HG03196 (cell line): ENCODE results near the gene IL16.

Source experiments
- ATAC-seq: cut with Tn5 transposase; IDR thresholded peaks from one replicate; pipeline ENCODE4 v1.9.1; 2021; ENCODE audit not compliant: unreplicated experiment

Gene IL16

DNA sequence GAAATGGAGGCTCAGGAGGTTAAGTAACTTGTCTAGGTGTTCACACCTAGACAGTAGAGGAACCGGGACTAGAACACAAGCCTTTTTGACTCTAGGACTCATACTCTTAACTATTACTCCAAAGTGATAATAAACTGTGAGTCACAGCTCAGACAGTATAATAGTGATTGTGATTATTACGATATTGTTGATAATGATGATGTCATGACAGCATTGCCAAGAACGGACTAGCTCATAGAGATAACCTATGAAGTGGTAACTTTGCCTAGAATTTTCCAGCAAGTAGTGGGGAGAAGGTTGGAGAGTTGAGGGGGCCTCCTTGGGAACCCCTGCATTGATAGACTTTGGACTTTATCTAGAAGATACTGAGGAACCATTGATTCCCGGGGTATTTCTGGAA is 93.2 kb downstream of the IL16 start:
- ATAC-seq, result no peak

- ATAC-seq, result no peak
Observed at GRCh38 chr15:81291916-81292522, 95.3 kb downstream of the IL16 start.

- ATAC-seq, result peak; percentile 33
Observed at GRCh38 chr15:81292523-81293001, 95.9 kb downstream of the IL16 start.

DNA sequence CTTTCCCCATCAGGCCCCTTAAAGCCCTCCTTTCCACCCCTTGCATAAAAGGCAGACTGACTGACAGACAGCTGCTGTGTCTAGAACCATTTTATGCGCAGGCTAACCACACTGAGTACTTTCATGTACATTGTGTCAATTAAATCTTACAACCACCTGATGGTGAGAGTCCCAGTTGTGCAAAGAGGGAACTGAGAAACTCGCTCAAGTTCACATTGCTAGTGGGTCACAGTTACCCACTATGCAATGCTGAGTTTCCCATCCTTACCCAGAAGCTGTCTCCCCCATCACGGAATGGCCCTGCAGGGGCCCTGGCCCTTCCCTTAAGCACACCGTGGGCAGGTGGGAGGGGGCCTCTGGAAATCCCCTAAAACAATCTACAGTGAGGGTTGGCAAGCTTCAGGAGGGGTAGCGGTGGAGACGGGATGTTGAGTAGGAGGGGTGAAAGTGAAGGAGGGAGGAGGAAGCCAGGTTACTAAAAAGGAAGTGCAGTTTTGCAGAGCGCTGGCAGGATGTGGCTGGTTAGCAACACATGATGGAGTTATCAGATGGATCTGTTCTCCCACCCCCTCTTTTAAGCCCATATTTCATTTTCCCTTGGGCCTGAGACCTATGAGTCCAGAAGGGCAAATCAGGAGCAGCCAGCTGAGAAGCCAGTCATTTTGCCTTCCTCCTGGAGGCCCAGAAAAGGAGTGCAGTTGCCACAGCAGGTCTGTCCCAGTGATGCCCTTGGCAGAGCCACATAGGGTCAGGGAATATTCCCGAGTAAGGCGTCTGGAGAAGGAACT is 97.2 kb downstream of the IL16 start:
- ATAC-seq, result peak; percentile 64

DNA sequence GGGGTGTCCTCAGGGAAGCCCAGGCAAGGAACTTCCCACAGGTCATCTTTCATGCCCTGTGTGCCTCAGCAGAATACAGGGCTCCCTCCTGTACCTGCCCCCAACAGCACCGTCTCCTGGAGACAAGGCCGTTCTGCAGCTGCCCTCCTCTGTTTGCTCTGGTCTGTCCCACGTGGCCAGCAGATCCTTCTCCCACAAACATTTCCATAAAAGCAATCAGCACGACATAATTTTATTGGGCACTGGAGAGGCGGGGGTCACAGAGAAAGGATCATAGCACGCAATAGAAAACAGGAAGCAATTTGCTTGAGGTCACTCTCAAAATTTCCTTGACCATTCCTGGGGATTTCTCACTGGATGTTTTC is 97.8 kb downstream of the IL16 start:
- peak; percentile 3 for ATAC-seq

DNA sequence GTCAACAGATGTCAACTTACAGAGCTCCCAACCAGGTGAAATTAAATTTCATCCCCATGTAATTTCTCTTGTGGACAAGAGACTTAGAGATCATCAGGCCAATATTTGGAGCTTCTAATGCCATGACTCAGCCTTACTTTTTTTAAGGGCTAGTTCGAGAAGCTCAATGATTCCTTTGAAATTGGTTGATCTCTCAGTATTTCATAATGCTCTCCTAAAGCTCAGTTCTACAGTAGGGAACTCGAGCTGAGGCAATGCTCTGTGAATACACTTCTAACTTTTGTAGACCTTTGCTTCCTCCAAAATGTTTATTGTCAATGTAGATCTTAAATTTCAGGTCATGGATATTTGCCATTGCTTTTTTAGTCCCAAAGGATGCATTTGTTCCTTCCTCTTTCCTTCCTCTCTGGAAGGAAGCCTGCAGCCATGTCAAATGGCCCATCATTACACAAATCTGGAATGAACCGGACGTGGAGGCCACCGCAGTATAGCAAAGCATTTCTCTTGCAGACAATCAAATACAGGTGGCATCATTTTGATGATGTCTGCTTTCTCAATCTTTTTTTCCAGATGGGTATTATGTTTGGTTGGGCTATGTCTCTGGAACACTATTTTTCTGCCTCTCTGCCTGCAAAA is 98.9 kb downstream of the IL16 start:
- ATAC-seq, result no peak

DNA sequence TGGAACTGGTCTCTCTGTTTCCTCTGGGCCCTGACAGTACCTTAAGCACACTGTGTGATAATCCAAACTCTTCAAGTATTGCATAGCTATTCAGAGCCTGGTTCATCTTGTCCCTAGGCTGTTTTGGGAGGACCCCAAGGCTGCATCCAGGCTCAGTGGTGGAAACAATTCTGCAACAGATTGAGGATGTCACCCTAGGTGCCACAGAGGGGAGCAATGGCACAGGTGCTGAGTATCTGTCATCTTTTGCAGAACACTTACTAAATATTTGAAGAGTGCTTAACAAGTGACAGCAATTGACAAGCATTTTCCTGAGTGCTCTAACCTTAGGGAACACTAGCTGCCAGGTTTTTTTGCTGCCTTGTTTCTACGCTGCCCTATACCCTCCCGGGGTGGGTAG is 99.5 kb downstream of the IL16 start:
- no peak for ATAC-seq

GRCh38 chr15:81296673-81297072 is 100.0 kb downstream of the IL16 start:
- peak; percentile 39 for ATAC-seq

GRCh38 chr15:81297147-81297572 is 100.5 kb downstream of the IL16 start:
- ATAC-seq, result no peak

- no peak for ATAC-seq
Observed at GRCh38 chr15:81297603-81298575, 101.2 kb downstream of the IL16 start.

- no peak for ATAC-seq
Observed at GRCh38 chr15:81298611-81299010, 101.9 kb downstream of the IL16 start.

- ATAC-seq, result no peak
Observed at GRCh38 chr15:81299156-81299555, 102.5 kb downstream of the IL16 start.

- ATAC-seq, result no peak
Observed at GRCh38 chr15:81299630-81300273, 103.1 kb downstream of the IL16 start.

DNA sequence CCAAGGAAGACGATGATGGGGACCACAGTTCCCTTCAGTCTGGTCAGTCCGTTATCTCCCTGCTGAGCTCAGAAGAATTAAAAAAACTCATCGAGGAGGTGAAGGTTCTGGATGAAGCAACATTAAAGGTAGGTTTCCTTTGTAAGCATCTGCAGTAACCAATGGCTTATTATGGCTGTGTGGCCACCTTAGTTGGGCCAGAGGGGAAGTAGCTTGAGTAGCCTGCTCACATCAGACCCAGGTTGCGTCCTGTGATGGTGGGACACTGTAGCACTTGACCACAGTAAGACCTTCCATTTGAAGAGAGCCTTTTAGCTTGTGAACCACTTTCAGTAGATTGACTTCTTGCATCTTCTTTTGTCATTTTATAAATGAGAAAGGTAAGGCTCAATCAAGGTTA is 104.7 kb downstream of the IL16 start:
- no peak for ATAC-seq

GRCh38 chr15:81301815-81302399 is 105.2 kb downstream of the IL16 start:
- ATAC-seq, result peak; percentile 76

- ATAC-seq, result no peak
Observed at GRCh38 chr15:81302701-81303109, 106.0 kb downstream of the IL16 start.

DNA sequence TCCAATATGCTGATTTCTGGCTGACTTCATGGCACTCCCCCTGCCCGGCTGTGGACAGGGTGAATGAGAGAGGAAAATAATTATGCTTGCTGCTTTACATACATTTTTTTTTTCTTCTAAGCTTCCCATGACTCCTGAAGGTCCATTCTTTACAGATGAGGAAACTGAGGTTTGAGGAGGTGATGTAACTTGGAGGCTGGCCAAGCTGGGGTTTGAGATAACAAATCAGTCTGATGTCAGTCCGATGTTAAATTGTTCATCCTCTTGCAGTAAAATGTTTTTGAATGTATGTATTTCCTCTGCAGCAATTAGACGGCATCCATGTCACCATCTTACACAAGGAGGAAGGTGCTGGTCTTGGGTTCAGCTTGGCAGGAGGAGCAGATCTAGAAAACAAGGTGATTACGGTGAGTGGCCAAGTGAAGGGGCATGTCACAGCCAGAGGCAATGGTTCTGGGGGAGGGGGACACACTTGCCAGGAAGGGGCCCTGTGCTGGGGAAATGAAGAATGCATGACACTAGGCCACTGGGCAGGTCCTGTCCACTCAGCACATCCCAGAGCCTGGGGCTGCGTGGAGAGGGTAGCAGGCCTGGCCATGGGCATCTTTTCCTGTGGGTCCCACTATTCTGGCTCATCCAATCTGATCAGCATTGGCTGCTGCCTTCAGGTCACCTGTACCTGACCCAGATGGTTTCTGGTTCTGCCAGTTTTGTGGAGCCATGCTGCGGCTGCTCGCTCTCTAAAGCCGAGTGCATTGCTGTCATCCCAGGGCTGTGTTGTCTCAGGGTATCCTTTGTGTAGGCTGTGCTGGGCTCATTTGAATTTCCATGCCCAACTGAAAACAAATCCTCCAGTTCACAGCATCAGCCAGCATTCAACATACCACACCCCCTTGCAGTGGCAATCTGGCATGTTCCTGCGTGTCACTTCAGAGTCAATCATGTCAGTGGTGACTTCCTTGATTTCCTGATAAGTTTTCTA is 106.9 kb downstream of the IL16 start:
- ATAC-seq, result no peak

GRCh38 chr15:81304226-81304625 is 107.5 kb downstream of the IL16 start:
- no peak for ATAC-seq

DNA sequence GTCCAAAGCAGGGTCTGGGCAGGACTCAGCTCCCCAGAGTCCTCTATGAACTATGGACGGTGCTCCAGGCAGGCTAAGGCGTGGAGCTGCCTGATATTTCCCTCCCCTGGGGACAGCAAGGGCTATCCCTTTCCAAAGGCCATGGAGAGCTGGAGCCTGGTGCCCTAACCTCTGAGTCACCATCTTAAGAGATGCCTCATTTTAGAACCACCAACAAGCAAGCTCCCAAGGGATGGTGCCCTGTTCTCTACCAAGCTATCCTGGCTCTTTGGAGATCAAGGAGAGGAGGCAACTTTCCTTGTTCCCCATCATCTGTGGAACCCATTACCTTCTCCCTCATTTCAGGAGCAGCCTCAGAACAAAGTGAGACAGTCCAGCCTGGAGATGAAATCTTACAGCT is 111.6 kb downstream of the IL16 start:
- no peak for ATAC-seq
